T follicular helper cell (primary cell): ENCODE measurements around the gene CDC7.
"Not testable (repeated sequence)": the region's sequence is repeated elsewhere in the genome, so short reads cannot be mapped to it uniquely, and the experiment has no call there.

Experiments
- DNase-seq: peaks from one replicate; pipeline ENCODE4 v3.0.0-alpha.2; 2020; ENCODE audit warnings: low read depth

Gene CDC7

GRCh38 chr1:91511386-91511785 lies 10.7 kb downstream of the CDC7 start:
- DNase-seq: no peak

DNA sequence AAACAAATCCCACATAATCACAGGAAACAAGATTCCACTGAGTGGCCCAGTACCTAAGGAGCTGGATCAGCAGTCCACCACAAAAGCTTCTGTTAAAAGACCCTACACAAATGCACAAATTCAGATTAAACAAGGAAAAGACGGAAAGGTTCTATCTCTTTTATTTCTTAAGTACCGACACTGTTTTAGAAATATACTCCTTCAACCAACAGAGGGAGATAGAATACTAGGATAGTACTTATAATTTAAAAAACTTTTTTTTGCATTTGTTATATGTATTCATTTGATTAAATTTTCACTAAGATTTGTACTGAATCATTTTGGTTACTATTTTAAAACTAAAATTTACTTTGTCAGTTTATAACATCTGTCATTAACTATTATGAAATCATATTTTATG lies 12.5 kb downstream of the CDC7 start:
- no peak for DNase-seq

DNA sequence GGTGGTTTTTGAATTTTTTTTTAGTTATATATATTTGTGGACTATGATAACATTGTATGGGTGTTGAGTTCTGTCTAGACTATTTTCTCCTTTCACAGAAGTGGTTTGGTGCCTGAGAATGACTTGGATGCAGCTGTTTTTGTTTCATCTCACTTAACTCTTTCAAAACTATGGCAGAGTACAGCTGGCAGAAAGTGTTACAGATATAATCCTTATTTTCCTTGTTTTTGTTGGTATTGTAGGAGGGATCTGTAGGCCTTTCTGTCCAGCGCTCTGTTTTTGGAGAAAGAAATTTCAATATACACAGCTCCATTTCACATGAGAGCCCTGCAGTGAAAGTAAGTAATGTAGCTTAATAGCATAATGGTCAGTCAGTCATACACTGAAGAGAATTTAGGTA lies 13.1 kb downstream of the CDC7 start:
- DNase-seq: no peak

- no peak for DNase-seq
These were observed 15.3 kb downstream of the CDC7 start for GRCh38 chr1:91515994-91516393.

DNA sequence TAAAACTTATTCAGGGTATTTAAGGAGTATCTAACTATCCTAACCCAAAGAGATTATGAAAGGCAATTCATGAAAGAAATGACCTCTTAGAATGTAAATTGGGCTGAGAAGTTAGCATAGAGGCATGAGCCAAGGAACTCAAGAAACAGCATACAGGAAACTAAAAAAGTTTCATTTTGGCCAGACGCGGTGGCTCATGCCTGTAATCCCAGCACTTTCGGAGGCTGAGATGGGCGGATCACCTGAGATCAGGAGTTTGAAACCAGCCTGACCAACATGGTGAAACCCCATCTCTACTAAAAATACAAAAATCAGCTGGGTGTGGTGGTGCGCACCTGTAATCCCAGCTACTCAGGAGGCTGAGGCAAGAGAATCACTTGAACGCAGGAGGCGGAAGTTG lies 16.0 kb downstream of the CDC7 start:
- not testable (repeated sequence) for DNase-seq

GRCh38 chr1:91519167-91519566 lies 18.5 kb downstream of the CDC7 start:
- not testable (repeated sequence) for DNase-seq

- no peak for DNase-seq
These were observed 20.4 kb downstream of the CDC7 start for GRCh38 chr1:91520942-91521507.

GRCh38 chr1:91523482-91523881 lies 22.8 kb downstream of the CDC7 start:
- no peak for DNase-seq

- DNase-seq: no peak
These were observed 25.8 kb downstream of the CDC7 start for GRCh38 chr1:91526496-91526895.

GRCh38 chr1:91527266-91527765 lies 26.7 kb downstream of the CDC7 start:
- DNase-seq: no peak

- DNase-seq: no peak
These were observed 27.1 kb downstream of the CDC7 start for GRCh38 chr1:91527781-91528180.

DNA sequence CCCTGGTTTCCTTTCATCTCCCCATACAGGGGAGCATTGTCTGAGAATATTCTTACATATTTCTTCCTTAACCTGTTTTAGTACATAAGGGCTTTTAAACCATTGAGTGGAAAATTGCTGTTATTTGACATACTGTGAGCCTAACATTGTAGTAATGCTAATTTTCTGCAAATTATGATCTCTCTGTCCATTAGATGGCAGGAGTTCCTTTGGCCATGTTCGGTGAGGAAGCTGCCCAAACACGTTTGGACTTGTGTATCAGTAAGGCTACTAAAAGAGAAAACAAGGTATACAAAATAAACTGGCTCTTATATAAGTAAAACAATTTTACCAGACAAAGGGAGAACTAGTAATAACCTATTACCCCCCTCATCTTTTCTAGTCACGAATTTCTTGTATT lies 29.2 kb downstream of the CDC7 start:
- DNase-seq: no peak

DNA sequence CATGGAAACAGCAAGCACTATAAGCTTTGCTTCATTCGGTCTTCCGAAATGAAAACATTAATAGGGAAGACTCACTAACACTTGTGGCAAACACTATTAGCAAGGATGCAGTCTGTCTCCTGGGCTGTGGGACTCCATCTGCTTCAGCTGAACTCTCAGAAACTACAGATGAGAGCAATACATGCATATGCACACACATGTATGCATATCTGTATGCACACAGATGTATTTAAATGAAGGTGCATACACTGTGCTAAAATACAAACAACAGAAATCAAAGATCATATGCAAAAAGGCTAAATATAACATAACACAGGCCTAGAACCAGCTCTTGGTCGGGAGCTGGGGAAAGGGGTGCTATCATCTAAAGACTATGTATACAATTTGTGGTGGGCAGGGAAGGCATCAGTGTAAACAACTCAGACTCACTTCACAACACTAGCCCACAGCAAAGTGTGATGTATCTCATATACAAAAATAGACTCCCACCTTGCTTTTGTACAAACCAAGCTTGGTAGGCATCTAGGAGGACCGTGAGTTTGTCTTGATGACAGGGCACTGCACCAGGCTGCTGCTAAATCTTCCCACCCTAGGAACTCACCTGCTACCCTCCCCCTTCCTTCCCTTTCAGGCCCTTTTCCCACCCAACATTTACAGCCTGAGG lies 32.8 kb downstream of the CDC7 start:
- no peak for DNase-seq

DNA sequence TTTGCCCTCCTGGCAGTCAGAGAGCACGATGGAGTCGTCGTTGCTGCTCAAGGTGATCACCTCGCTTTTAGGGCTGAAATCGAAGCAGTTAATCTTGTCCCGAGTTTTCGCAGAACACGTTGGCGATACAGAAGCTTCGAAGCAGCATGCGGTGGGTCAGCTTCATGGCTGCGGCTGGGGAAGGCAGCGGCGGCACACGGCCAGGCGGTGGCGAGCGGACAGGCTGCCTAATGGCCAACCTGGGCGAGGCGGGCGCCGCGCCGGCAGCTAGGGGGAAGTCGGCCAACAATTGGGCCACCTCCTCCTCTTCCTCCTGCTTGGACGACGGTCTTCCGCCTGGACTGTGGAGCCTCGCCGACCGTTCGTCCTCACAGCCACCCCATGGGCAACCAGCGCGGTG lies 34.8 kb downstream of the CDC7 start:
- DNase-seq: no peak

DNA sequence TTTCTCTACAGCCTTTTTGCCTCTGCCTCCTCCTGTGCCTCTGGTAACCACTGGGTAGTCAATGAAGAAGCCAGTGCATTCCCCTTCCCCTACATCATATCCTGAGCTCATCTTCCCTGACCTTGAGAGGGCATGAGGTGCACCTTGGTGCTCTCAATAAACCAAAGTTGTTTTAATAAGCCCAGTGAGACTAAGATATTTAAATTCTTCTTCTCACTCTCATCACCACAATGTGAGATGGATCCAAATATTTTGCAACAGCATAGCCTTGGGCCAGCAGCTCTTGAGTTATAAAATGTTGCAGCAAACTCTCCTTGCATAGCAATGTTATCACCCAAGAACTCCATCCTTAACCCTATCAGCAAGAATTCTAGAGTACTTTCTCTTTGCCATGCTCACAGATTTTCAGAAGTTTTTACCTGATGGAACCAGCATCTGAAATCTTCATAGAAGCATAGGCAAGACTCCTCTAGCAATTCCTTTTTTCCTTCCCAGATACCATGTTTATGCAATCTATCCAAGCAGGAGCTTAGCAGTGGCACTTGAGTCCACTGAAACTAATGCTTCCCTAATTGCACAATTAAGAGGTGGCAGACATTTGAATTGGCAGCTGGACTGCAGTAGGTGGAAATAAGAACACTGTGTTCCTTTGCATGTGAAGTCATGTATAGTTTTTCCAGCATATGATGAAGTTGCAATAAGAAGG lies 36.8 kb downstream of the CDC7 start:
- no peak for DNase-seq

GRCh38 chr1:91537987-91538304 lies 37.3 kb downstream of the CDC7 start:
- no peak for DNase-seq

DNA sequence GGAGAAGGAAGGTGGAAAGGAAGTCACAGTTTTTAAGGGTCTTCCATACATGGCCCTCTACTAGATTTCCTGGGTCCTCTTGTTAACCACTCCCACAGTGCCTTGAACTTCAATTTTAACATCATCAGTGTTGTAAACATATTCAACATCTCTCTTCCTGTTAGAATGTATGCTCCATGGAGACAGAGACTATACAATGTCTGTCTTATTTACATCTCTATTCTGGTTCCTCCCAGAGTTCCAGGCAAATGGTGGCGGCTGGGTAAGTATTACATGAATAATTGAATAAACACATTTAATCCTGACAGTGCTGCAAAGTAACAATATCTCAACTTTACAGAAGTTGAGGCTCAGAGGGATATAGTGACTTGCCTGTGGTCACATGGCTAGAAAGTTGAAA lies 40.3 kb downstream of the CDC7 start:
- DNase-seq: no peak

DNA sequence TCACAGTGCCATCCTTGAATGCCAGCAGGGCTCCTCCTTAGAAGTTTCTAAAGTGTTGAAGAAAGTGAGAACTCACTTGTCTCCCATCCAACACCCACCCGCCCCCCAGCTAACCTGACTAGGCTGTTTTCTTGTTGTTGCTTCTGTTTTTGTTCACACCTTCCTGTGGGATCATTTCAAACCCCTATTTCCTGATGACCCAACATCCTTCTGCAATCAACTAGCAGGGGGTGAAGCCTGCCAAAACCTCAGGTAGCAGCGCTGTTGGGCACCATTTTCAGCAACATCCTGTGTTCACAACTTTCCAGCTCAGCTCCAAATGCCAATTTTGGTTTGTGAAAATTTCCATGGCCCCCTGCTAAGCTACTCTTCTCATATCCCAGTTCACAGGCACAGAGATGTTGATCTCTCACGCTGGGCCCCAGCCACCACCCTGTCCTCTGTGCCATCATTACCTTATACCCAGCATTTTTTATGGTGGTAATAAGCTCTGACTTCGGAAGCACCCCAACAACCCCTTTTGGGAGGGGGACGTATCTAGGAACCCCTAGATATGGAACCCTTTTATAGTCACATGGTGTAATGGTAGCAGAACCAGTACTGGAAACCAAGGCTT lies 41.4 kb downstream of the CDC7 start:
- DNase-seq: no peak

DNA sequence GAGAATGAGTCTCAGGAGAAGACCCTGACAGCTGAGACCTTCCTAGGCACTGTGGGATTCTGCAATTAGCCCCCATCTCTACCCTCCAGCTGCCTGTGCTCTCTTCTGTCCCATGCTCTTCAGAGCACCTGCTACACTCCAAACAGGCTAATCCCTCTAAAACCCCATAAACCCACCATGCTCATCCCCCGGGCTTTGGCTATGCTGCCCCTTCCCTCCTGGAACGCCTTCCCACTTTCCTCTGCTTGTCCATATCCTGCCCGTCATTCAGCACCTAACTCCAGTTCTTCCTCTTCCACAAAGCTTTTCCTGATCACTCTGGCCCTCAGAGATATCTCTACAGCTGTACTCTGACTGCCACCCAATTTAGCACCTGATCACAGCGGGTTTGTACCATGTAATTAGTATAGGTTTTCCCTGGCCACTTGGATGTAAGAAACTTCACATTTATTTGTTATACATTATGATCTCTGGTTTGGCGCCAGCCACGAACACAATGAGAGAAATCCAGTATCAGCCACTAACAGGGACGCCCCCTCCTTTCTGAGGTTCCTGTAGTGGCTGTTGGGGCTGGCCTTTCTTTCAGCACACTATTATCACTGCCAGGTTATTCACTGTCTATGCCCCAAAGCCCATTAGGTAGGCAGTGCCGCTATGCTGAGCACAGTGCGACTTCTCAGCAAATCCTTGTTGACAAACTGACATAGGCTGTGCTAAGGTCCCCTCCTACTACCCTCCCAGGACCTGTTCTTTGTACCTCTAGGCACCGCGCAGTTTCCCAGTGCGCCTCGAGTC lies 45.1 kb downstream of the CDC7 start:
- DNase-seq: no peak

DNA sequence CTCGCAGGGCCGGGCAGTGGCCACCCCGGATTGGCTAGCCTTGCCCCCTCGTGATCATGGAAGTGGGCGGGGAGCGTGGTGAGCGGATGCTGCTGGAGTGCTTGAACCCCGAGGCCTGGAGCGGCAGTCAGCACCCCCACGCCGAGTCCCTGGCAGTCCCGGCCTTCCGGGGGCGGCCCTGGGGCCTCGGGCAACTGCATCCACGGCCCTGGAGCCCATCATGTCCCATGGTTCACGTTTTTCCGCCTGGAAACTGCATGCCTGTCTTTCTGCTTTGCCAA lies 45.6 kb downstream of the CDC7 start:
- no peak for DNase-seq

- DNase-seq: no peak
These were observed 46.2 kb downstream of the CDC7 start for GRCh38 chr1:91546876-91547275.

DNA sequence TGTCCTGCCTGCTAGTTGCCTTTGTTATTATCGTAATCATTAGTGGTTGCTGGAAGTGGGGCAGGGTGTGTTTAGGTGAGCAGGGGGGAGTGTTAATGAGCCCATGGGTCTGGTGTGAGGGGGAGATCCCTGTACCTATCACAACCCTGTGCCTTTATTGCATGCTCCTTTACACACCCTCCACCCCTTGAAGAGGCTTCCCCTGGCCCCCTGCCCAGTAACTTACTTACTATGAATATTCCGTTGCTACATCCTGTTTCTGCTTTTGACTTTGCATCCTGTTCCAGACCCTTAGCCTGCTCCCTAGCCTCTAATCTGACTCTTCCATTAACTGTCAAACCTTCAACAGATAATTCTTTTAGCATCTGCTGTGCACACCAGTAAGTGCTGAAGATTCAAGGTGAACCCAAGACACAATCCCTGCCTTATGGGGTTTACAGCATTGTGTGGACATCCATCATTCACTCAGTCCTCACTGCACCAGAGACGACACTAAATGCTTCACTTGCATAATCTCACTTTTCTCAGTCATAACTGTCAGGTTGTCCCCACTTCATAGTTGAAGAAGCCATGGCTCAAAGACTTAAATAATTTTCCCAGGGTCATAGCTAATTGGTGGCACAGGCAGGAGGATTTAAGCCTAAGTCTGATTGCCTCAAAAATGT lies 47.9 kb downstream of the CDC7 start:
- no peak for DNase-seq
